GM12878 (cell line): Measurements from ENCODE around the gene FPR1. TPM values are rescaled to one million over a fixed set of nuclear protein-coding genes. Genes with fewer than 3 reads are reported as not detected.
"Not testable (repeated sequence)": the region's sequence is repeated elsewhere in the genome, so short reads cannot be mapped to it uniquely, and the experiment has no call there.

ENCODE experiments used
- ATAC-seq: fragments of 200-7000 bp; cut with Tn5 transposase; 3 replicates; pipeline ENCODE4 v1.9.1; 2020; ENCODE audit warnings: mild to moderate bottlenecking, moderate library complexity
- BruUV-seq: library from RNA; stranded (reverse); fragments of 400-500 nt; replicated peaks from 2 replicates; lab custom pipeline; 2021; lab: Mats Ljungman, UMichigan
- CTCF ChIA-PET: fragments of 300-600 bp; sonication (Branson Sonifier 250); formaldehyde crosslinking; extraction: SDS; loops from one replicate; lab custom pipeline; 2021; ENCODE audit warnings: inconsistent platforms; lab: Yijun Ruan, JAX
- POLR2A ChIA-PET: fragments of 350-600 bp; formaldehyde crosslinking; extraction: SDS; loops from one replicate; lab custom pipeline; 2021; ENCODE audit warnings: inconsistent platforms; lab: Charles Lee
- RAD21 ChIA-PET: fragments of 300-600 bp; sonication (Branson Sonifier 250); formaldehyde crosslinking; loops from one replicate; lab custom pipeline; 2023; ENCODE audit warnings: antibody characterized with exemption; ENCODE audit not compliant: unreplicated experiment; lab: Charles Lee
- SMC1A ChIA-PET: fragments of 300-600 bp; sonication (Branson Sonifier 250); formaldehyde crosslinking; loops from one replicate; lab custom pipeline; 2023; ENCODE audit not compliant: unreplicated experiment, uncharacterized antibody; lab: Charles Lee
- DNase-seq: peaks from one replicate; pipeline ENCODE4 v3.0.0-alpha.2; 2011; ENCODE audit warnings: low read depth, low spot score
- FAIRE-seq: peaks from 3 replicates; lab custom pipeline; 2011; peaks lifted over from hg19 to GRCh38; lab: Jason Lieb, UNC
- H2AFZ ChIP-seq: 2 replicates; pipeline ENCODE4 v1.6.0; 2011; ENCODE audit warnings: low read depth, low read length, control low read depth; ENCODE audit not compliant: control insufficient read depth
- H3K27ac ChIP-seq: 2 replicates; pipeline ENCODE4 v1.5.1; 2011; ENCODE audit warnings: control low read depth; ENCODE audit not compliant: control insufficient read depth, insufficient read depth
- H3K27me3 ChIP-seq, 2 experiments: replicated peaks in 1 of 2; 2 replicates each; pipeline versions ENCODE4 v1.6.0 to v1.6.1; 2011; ENCODE audit warnings: low read length in 1 of 2; ENCODE audit not compliant: control insufficient read depth in 2 of 2, insufficient read depth in 2 of 2
- H3K36me3 ChIP-seq, 2 experiments: 2 replicates each; pipeline ENCODE4 v1.5.1; 2011; ENCODE audit warnings: low read length in 1 of 2; ENCODE audit not compliant: control insufficient read depth in 2 of 2, insufficient read depth in 2 of 2
- H3K4me1 ChIP-seq: 2 replicates; pipeline ENCODE4 v1.6.1; 2011; ENCODE audit warnings: mild to moderate bottlenecking, low read length, moderate library complexity, mixed read lengths; ENCODE audit not compliant: control insufficient read depth, insufficient read depth
- H3K4me2 ChIP-seq: 2 replicates; pipeline ENCODE4 v1.6.0; 2011; ENCODE audit warnings: control low read depth; ENCODE audit not compliant: control insufficient read depth, insufficient read depth
- H3K4me3 ChIP-seq: fragments of 200-600 bp; sonication (generic); 2 replicates; pipeline ENCODE4 v1.5.1; 2016
- H3K79me2 ChIP-seq: 2 replicates; pipeline ENCODE4 v1.6.0; 2011; ENCODE audit warnings: low read length; ENCODE audit not compliant: control insufficient read depth, insufficient read depth
- H3K9ac ChIP-seq: 2 replicates; pipeline ENCODE4 v1.8.0; 2011; ENCODE audit warnings: low read length, control low read depth, mixed read lengths; ENCODE audit not compliant: control insufficient read depth, insufficient read depth
- H3K9me3 ChIP-seq: replicated peaks from 3 replicates; pipeline ENCODE4 v1.5.1; 2011; ENCODE audit warnings: mild to moderate bottlenecking, low read length; ENCODE audit not compliant: control insufficient read depth, insufficient read depth
- H4K20me1 ChIP-seq: 2 replicates; pipeline ENCODE4 v1.6.0; 2011; ENCODE audit not compliant: control insufficient read depth, insufficient read depth
- WGBS: methylation state at CpG from one replicate; pipeline ENCODE4 v1.1.6; 2016; ENCODE audit warnings: low lambda C conversion rate; ENCODE audit not compliant: insufficient replicate concordance, insufficient coverage; ENCODE audit errors: missing lambda C conversion rate; 5-methylcytosine and 5-hydroxymethylcytosine counted together
- in situ Hi-C: fragments of 300-500 bp; cut with MboI; formaldehyde crosslinking; loops from 9 replicates; pipeline ENCODE4 v1.14.3; 2018; ENCODE audit warnings: mixed read lengths
- intact Hi-C: fragments of 100-400 bp; cut with micrococcal nuclease; formaldehyde crosslinking; loops from one replicate; pipeline ENCODE4 v1.14.2; 2022; ENCODE audit not compliant: unreplicated experiment
- polyA plus RNA-seq, 11 experiments: library from polyadenylated mRNA; depleted of rRNA in 4 of 11; unstranded in 6 of 11; stranded (reverse) in 5 of 11; fragments of >200 nt; fragmentation: Nextera tagmentation in 4 of 11; fragmentation: Illumina TruSeq in 1 of 11; extraction: Ambion mirVana in 4 of 11; extraction: Trizol in 1 of 11; gene quantifications; 1 replicate in 1 of 11; 2 replicates in 10 of 11; pipeline versions ENCODE4 v1.2.1 to v1.2.3, GENCODE V29; 2011 to 2016; ENCODE audit warnings: inconsistent platforms in 2 of 11, missing spikeins in 2 of 11, low read depth in 1 of 11
- total RNA-seq, 4 experiments: library from RNA; depleted of rRNA in 3 of 4; stranded (reverse); fragments of >200 nt in 3 of 4; fragmentation: Illumina TruSeq in 1 of 4; extraction: Trizol in 1 of 4; gene quantifications; 2 replicates each; pipeline versions ENCODE4 v1.2.1 to v1.2.3, GENCODE V29; 2013 to 2021
- TF ChIP-seq, protein P1 (sequence below): fragments of 450-650 bp; IDR thresholded peaks from 2 replicates; pipeline ENCODE4 v1.6.1; 2017; ENCODE audit warnings: mild to moderate bottlenecking, moderate library complexity

Gene FPR1
- total and polyA plus RNA-seq, 10 of the 15 experiments (the other 5 are each of a cell fraction or from before 2014, with no cell fraction given), result not detected

DNA sequence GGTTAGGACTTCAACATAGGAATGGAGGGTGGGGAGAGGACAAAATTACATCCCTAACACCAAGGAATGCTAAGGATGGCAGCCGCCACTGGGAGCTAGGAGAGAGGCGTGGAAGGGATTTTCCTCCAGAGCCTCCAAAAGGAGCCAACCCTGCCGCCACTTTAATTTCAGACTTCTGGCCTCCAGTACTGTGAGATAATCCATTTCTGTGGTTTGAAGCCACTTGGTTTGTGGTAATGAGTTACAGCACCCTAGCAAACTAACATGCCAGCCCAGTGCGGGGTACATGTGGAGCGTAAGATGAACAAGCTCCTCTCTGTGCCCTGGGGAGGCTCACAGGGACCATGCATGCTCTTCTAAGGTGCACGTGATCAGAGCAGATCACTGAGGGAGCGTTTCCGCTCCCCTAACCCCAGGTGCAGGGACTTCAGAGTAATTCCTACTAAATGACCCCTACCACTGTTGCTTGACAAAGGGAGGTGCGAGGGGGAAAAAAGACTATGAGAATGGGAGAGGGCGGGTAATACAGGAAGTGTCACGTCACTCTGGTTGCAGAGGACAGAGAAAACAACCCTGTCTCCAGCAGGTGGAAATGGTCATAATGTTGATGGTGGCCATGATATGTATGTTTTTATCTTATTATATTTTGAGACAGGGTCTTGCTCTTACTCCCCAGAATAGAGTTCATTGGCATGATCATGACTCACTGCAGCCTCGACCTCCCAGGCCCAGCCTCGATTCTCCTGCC is 12.0 kb downstream of the FPR1 start:
- CTCF ChIA-PET, result no interaction called here
- no TSS peak for BruUV-seq
- Histone ChIP-seq H3K4me1 (no peaks in the 10 kb centered on the region), H3K4me3 (no peak overlapping the region)
- in situ Hi-C loops, result no loop called here
- TF ChIP-seq, protein P1, sequence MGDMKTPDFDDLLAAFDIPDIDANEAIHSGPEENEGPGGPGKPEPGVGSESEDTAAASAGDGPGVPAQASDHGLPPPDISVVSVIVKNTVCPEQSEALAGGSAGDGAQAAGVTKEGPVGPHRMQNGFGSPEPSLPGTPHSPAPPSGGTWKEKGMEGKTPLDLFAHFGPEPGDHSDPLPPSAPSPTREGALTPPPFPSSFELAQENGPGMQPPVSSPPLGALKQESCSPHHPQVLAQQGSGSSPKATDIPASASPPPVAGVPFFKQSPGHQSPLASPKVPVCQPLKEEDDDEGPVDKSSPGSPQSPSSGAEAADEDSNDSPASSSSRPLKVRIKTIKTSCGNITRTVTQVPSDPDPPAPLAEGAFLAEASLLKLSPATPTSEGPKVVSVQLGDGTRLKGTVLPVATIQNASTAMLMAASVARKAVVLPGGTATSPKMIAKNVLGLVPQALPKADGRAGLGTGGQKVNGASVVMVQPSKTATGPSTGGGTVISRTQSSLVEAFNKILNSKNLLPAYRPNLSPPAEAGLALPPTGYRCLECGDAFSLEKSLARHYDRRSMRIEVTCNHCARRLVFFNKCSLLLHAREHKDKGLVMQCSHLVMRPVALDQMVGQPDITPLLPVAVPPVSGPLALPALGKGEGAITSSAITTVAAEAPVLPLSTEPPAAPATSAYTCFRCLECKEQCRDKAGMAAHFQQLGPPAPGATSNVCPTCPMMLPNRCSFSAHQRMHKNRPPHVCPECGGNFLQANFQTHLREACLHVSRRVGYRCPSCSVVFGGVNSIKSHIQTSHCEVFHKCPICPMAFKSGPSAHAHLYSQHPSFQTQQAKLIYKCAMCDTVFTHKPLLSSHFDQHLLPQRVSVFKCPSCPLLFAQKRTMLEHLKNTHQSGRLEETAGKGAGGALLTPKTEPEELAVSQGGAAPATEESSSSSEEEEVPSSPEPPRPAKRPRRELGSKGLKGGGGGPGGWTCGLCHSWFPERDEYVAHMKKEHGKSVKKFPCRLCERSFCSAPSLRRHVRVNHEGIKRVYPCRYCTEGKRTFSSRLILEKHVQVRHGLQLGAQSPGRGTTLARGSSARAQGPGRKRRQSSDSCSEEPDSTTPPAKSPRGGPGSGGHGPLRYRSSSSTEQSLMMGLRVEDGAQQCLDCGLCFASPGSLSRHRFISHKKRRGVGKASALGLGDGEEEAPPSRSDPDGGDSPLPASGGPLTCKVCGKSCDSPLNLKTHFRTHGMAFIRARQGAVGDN, result no peak
- TF ChIP-seq, all 136 proteins: peak for 0
- no peak for FAIRE-seq
- H2AFZ ChIP-seq, result no peak overlapping the region
- no peak for ATAC-seq
- RAD21 ChIA-PET, result no interaction called here
- no peaks in the 10 kb centered on the region; the same call in 2 of the 3 replicates for H3K9me3 ChIP-seq
- H3K27ac ChIP-seq, result no peak overlapping the region
- H3K4me2 ChIP-seq, result no peak overlapping the region
- whole genome bisulfite sequencing, result 25% methylated on average over 13 of the region's 13 CpGs
- H3K27me3 ChIP-seq, result no peaks in the 10 kb centered on the region
- H4K20me1 ChIP-seq, result no peaks in the 10 kb centered on the region
- no peaks in the 10 kb centered on the region for H3K79me2 ChIP-seq
- no peak overlapping the region for H3K9ac ChIP-seq
- SMC1A ChIA-PET, result no interaction called here
- no peak for DNase-seq
- POLR2A ChIA-PET, result no interaction called here
- no peaks in the 10 kb centered on the region for H3K36me3 ChIP-seq
- intact Hi-C loops, result no loop called here

DNA sequence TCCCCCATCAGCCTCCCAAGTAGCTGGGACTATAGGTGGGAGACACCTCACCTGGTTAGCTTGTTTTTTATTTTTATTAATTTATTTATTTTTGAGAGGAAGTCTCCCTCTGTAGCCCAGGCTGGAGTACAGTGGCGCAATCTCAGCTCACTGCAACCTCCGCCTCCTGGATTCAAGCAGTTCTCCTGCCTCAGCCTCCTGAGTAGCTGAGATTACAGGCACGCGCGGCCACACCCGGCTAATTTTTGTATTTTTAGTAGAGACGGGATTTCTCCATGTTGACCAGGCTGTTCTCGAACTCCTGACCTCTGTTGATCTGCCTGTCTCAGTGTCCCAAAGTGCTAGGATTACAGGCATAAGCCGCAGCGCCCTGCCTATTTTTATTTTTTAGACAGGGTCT is 13.2 kb downstream of the FPR1 start:
- FAIRE-seq, H4K20me1 ChIP-seq, SMC1A ChIA-PET, H3K4me3 ChIP-seq, intact Hi-C loops, DNase-seq, H2AFZ ChIP-seq, RAD21 ChIA-PET, in situ Hi-C loops, H3K9me3 ChIP-seq, H3K9ac ChIP-seq, H3K4me1 ChIP-seq, H3K36me3 ChIP-seq, POLR2A ChIA-PET, BruUV-seq, ATAC-seq, H3K27ac ChIP-seq, H3K79me2 ChIP-seq, H3K4me2 ChIP-seq, CTCF ChIA-PET, H3K27me3 ChIP-seq: not testable (repeated sequence)
- WGBS, result 69% methylated on average over 10 of the region's 10 CpGs
